CD4-positive, alpha-beta T cell treated with Interleukin-17A for 4 hours (primary cell): ENCODE measurements around the gene CLEC9A.

Experiments
- DNase-seq: peaks from one replicate; pipeline ENCODE4 v3.0.0-alpha.2; 2020; ENCODE audit warnings: mixed read lengths

CLEC9A gene

GRCh38 chr12:10067942-10068341 is 37.5 kb downstream of the CLEC9A start:
- no peak for DNase-seq

- DNase-seq: no peak
Observed at GRCh38 chr12:10068644-10069043, 38.2 kb downstream of the CLEC9A start.

GRCh38 chr12:10069099-10069498 is 38.6 kb downstream of the CLEC9A start:
- DNase-seq: no peak

GRCh38 chr12:10069976-10070375 is 39.5 kb downstream of the CLEC9A start:
- DNase-seq: no peak

- DNase-seq: no peak
Observed at GRCh38 chr12:10070380-10070779, 39.9 kb downstream of the CLEC9A start.

GRCh38 chr12:10072131-10072530 is 41.6 kb downstream of the CLEC9A start:
- DNase-seq: no peak

GRCh38 chr12:10073261-10073660 is 42.8 kb downstream of the CLEC9A start:
- no peak for DNase-seq

- no peak for DNase-seq
Observed at GRCh38 chr12:10075451-10075850, 45.0 kb downstream of the CLEC9A start.

- no peak for DNase-seq
Observed at GRCh38 chr12:10082117-10082874, 51.8 kb downstream of the CLEC9A start.

GRCh38 chr12:10084733-10085132 is 54.3 kb downstream of the CLEC9A start:
- DNase-seq: no peak

GRCh38 chr12:10086387-10086786 is 55.9 kb downstream of the CLEC9A start:
- no peak for DNase-seq

GRCh38 chr12:10088031-10088430 is 57.5 kb downstream of the CLEC9A start:
- DNase-seq: no peak

GRCh38 chr12:10088955-10089900 is 58.7 kb downstream of the CLEC9A start:
- DNase-seq: no peak

- no peak for DNase-seq
Observed at GRCh38 chr12:10094646-10095395, 64.3 kb downstream of the CLEC9A start.

- DNase-seq: no peak
Observed at GRCh38 chr12:10095971-10096370, 65.5 kb downstream of the CLEC9A start.

- no peak for DNase-seq
Observed at GRCh38 chr12:10097521-10097920, 67.0 kb downstream of the CLEC9A start.

GRCh38 chr12:10098791-10099190 is 68.3 kb downstream of the CLEC9A start, which contains the start of gene CLEC1A:
TSS of gene CLEC1A (minus strand) at chr12:10098985. CDS start at chr12:10098922, 63 bp downstream.
- DNase-seq: no peak

GRCh38 chr12:10101042-10101579 is 70.6 kb downstream of the CLEC9A start:
- DNase-seq: no peak

- DNase-seq: no peak
Observed at GRCh38 chr12:10101648-10102220, 71.3 kb downstream of the CLEC9A start.

- DNase-seq: no peak
Observed at GRCh38 chr12:10102322-10102721, 71.8 kb downstream of the CLEC9A start.

GRCh38 chr12:10110256-10110844 is 79.9 kb downstream of the CLEC9A start:
- no peak for DNase-seq

GRCh38 chr12:10111451-10111850 is 81.0 kb downstream of the CLEC9A start:
- no peak for DNase-seq
